Adrenal gland (tissue), 12 donors: ENCODE measurements around the gene PSMA6. TPM values are rescaled to one million over a fixed set of nuclear protein-coding genes. Genes with fewer than 3 reads are reported as not detected.

Source experiments
- DNase-seq, 7 donors: peaks; one replicate each; pipeline ENCODE4 v3.0.0-alpha.2; 2019 to 2020
- H3K27ac ChIP-seq, 5 donors: fragments of 200-600 bp; sonication (generic) in 4 of 5; 1 replicate in 3 of 5; 2 replicates in 2 of 5; pipeline versions ENCODE4 v1.5.1 to v1.8.0; 2016 to 2020; ENCODE audit warnings: mild to moderate bottlenecking in 1 of 5
- H3K27me3 ChIP-seq: fragments of 200-600 bp; 2 replicates; pipeline ENCODE4 v1.8.0; 2021
- H3K36me3 ChIP-seq, 2 donors: fragments of 200-600 bp; replicated peaks in 1 of 2; 1 replicate in 1 of 2; 2 replicates in 1 of 2; pipeline versions ENCODE4 v1.5.1 to v1.8.0; 2018 to 2022
- H3K4me1 ChIP-seq, 2 donors: fragments of 200-600 bp; replicated peaks in 1 of 2; 1 replicate in 1 of 2; 2 replicates in 1 of 2; pipeline versions ENCODE4 v1.5.1 to v1.8.0; 2018 to 2021
- H3K4me3 ChIP-seq, 4 donors: fragments of 200-600 bp; sonication (generic) in 3 of 4; one replicate each; pipeline ENCODE4 v1.5.1; 2016 to 2018
- H3K9me3 ChIP-seq, 3 donors: fragments of 200-600 bp; sonication (generic) in 1 of 3; replicated peaks in 1 of 3; 1 replicate in 2 of 3; 2 replicates in 1 of 3; pipeline versions ENCODE4 v1.5.1 to v1.8.0; 2016 to 2021
- POLR2A ChIP-seq, 2 donors: fragments of 450-650 bp; IDR thresholded peaks; one replicate each; pipeline ENCODE4 v1.6.1; 2017; ENCODE audit warnings: antibody characterized with exemption in 2 of 2, mild to moderate bottlenecking in 2 of 2, moderate library complexity in 1 of 2
- WGBS, 4 donors: extraction: QIAGEN DNeasy Blood & Tissue Kit in 2 of 4; methylation state at CpG; one replicate each; pipeline versions ENCODE4 v1.1.5 to v1.1.7; 2013 to 2017; 5-methylcytosine and 5-hydroxymethylcytosine counted together
- intact Hi-C, 2 donors: fragments of 100-400 bp; cut with DNase I; formaldehyde crosslinking; loops; one replicate each; pipeline versions ENCODE4 v1.14.1 to v1.15.0; 2022 to 2023
- polyA plus RNA-seq, 3 donors: library from polyadenylated mRNA; stranded (reverse); fragments of 200-250 nt in 2 of 3; fragments of 350-450 nt in 1 of 3; fragmentation: Illumina TruSeq in 1 of 3; extraction: RNeasy Lipid Tissue Mini Kit (QIAGEN cat#74804) in 1 of 3; gene quantifications; one replicate each; pipeline ENCODE4 v1.2.3, GENCODE V29; 2013 to 2014
- total RNA-seq, 9 donors: library from RNA; depleted of rRNA in 4 of 9; stranded (reverse); fragments of >200 nt in 4 of 9; fragments of 120-200 nt in 1 of 9; fragmentation: NEBNext Ultra II Directional in 1 of 9; extraction: Animal tissue kit (Norgen Biotek cat#: 25700) in 1 of 9; gene quantifications; one replicate each; pipeline versions ENCODE4 v1.1.0 to v1.2.4, GENCODE V29; 2013 to 2023
- TF ChIP-seq, protein P1 (sequence below), 6 experiments: fragments of 450-650 bp in 4 of 6; fragments of 200-600 bp in 2 of 6; sonication (generic) in 1 of 6; IDR thresholded peaks; 1 replicate in 5 of 6; 2 replicates in 1 of 6; pipeline versions ENCODE4 v1.5.1 to v1.8.0; 2016 to 2021; ENCODE audit warnings: antibody characterized with exemption in 6 of 6, mild to moderate bottlenecking in 2 of 6, moderate library complexity in 1 of 6
- donor health status: healthy with polysubstance abuse.
- donor health status: Bipolar disorder and iron deficiency.
- donor health status: DM: yes; HTN: yes; CAD: no.
- donor health status: DM: no; HTN: no; CAD: no.
- donor health status: DM: no; HTN: no; CAD: no.
- donor health status: DM: yes; HTN: yes; CAD: no.

The PSMA6 gene
- total and polyA plus RNA-seq, 12 donors, result 114 to 393 (median 185) TPM

DNA sequence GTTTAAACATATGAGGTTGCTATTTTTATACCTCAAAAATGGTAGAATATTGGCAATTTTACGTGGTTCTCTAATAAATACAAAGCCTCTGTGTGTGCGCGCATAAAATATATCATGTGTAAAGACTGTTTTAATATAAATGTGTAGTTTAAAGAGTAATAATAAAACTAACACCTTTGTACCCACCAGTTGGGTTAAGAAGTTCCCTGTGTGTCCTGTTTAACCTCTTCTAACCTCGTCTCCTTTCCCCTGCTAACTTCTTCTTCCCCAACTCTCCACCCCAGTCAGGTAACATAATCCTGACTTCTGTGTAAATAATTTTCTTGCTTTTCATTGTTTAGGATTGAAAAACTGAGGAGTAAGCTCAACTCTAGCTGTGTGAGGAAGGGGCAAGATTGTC is 47.6 kb upstream of the PSMA6 start:
- DNase-seq, result no peak
- Histone ChIP-seq H3K27me3 (no peaks in the 10 kb centered on the region), H3K9me3 (no peaks in the 10 kb centered on the region), H3K36me3 (no peaks in the 10 kb centered on the region), H3K27ac (no peak overlapping the region), H3K4me3 (no peak overlapping the region), H3K4me1 (no peaks in the 10 kb centered on the region)
- intact Hi-C loops, result no loop called here
- WGBS, 4 donors, result 81 to 98% (median 92%) methylated on average over 4 of the region's 4 CpGs
- TF ChIP-seq POLR2A (IDR thresholded peaks at IDR 0.05), result no peak

- 95 to 97% (median 95%) methylated on average over 2 to 4 of the region's 4 CpGs for WGBS, 4 donors
- intact Hi-C loops, result no loop called here
- H3K4me3 ChIP-seq, result no peak overlapping the region
Measured at GRCh38 chr14:35245051-35245450, 47.1 kb upstream of the PSMA6 start.

GRCh38 chr14:35247777-35248475 is 44.3 kb upstream of the PSMA6 start:
- no peaks in the 10 kb centered on the region for H3K36me3 ChIP-seq
- 59 to 66% (median 61%) methylated on average over 4 of the region's 4 CpGs for WGBS, 4 donors
- no peak overlapping the region for H3K4me3 ChIP-seq
- TF ChIP-seq POLR2A (IDR thresholded peaks at IDR 0.05), result no peak
- TF ChIP-seq, protein P1, sequence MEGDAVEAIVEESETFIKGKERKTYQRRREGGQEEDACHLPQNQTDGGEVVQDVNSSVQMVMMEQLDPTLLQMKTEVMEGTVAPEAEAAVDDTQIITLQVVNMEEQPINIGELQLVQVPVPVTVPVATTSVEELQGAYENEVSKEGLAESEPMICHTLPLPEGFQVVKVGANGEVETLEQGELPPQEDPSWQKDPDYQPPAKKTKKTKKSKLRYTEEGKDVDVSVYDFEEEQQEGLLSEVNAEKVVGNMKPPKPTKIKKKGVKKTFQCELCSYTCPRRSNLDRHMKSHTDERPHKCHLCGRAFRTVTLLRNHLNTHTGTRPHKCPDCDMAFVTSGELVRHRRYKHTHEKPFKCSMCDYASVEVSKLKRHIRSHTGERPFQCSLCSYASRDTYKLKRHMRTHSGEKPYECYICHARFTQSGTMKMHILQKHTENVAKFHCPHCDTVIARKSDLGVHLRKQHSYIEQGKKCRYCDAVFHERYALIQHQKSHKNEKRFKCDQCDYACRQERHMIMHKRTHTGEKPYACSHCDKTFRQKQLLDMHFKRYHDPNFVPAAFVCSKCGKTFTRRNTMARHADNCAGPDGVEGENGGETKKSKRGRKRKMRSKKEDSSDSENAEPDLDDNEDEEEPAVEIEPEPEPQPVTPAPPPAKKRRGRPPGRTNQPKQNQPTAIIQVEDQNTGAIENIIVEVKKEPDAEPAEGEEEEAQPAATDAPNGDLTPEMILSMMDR (IDR thresholded peaks at IDR 0.05), result no peak
- intact Hi-C loops, result no loop called here
- H3K9me3 ChIP-seq, result no peaks in the 10 kb centered on the region
- no peaks in the 10 kb centered on the region for H3K4me1 ChIP-seq
- no peaks in the 10 kb centered on the region for H3K27me3 ChIP-seq
- H3K27ac ChIP-seq, result peak overlapping the region in 1 of 5 donors; percentile 37
- no peak for DNase-seq

More at GRCh38 chr14:35245051-35245450, 47.1 kb upstream of the PSMA6 start:
- Histone ChIP-seq H3K27me3 (no peaks in the 10 kb centered on the region), H3K36me3 (no peaks in the 10 kb centered on the region), H3K9me3 (no peaks in the 10 kb centered on the region), H3K27ac (no peak overlapping the region), H3K4me1 (no peaks in the 10 kb centered on the region)
- no peak for TF ChIP-seq POLR2A (IDR thresholded peaks at IDR 0.05)
- TF ChIP-seq, protein P1 (IDR thresholded peaks at IDR 0.05), result no peak
- no peak for DNase-seq

GRCh38 chr14:35248476-35248788 is 43.8 kb upstream of the PSMA6 start:
- no peak for DNase-seq
- intact Hi-C loops, result no loop called here

More at GRCh38 chr14:35248476-35248788, 43.8 kb upstream of the PSMA6 start:
- Histone ChIP-seq H3K27me3 (no peaks in the 10 kb centered on the region), H3K9me3 (no peaks in the 10 kb centered on the region), H3K4me3 (no peak overlapping the region), H3K36me3 (no peaks in the 10 kb centered on the region), H3K4me1 (no peaks in the 10 kb centered on the region), H3K27ac (peak overlapping the region in 1 of 5 donors; percentile 37)
- TF ChIP-seq, protein P1 (IDR thresholded peaks at IDR 0.05), result no peak
- no peak for TF ChIP-seq POLR2A (IDR thresholded peaks at IDR 0.05)
